Breast epithelium (tissue), 3 donors: ENCODE data around the gene SLC35F3.

Experiments used
- CTCF ChIP-seq, 3 donors: fragments of 450-650 bp; IDR thresholded peaks; one replicate each; pipeline ENCODE4 v1.5.1; 2016 to 2017; ENCODE audit warnings: antibody characterized with exemption in 3 of 3, mild to moderate bottlenecking in 3 of 3, moderate library complexity in 3 of 3
- POLR2A ChIP-seq: fragments of 450-650 bp; IDR thresholded peaks from one replicate; pipeline ENCODE4 v1.6.1; 2016; ENCODE audit warnings: antibody characterized with exemption, mild to moderate bottlenecking, moderate library complexity

- no peak for TF ChIP-seq CTCF (IDR thresholded peaks at IDR 0.05)
- TF ChIP-seq POLR2A: no peak
Measured at GRCh38 chr1:234270581-234271242, 366.2 kb downstream of the SLC35F3 start.
